Smooth muscle cell (in vitro differentiated cells): Measurements from ENCODE around the gene ELMO1. TPM values are rescaled to one million over a fixed set of nuclear protein-coding genes. Genes with fewer than 3 reads are reported as not detected.

Experiments used
- DNase-seq: peaks from one replicate; lab custom pipeline; 2025; ENCODE audit not compliant: unreplicated experiment; lab: John Stamatoyannopoulos, UW
- H2AFZ ChIP-seq: fragments of 200-600 bp; sonication (generic); 2 replicates; pipeline ENCODE4 v1.6.0; 2016; ENCODE audit warnings: antibody characterized with exemption, low read depth, mild to moderate bottlenecking
- H3F3A ChIP-seq: fragments of 200-600 bp; sonication (generic); 2 replicates; pipeline ENCODE4 v1.6.0; 2017; ENCODE audit warnings: antibody characterized with exemption, low read depth
- H3K27ac ChIP-seq: fragments of 200-600 bp; sonication (generic); 2 replicates; pipeline ENCODE4 v1.5.1; 2016; ENCODE audit warnings: low read depth, mild to moderate bottlenecking
- H3K27me3 ChIP-seq: fragments of 200-600 bp; sonication (generic); 2 replicates; pipeline ENCODE4 v1.6.1; 2016; ENCODE audit warnings: low read depth, mild to moderate bottlenecking
- H3K36me3 ChIP-seq: fragments of 200-600 bp; sonication (generic); 2 replicates; pipeline ENCODE4 v1.5.1; 2016; ENCODE audit warnings: low read depth
- H3K4me1 ChIP-seq: fragments of 200-600 bp; sonication (generic); 2 replicates; pipeline ENCODE4 v1.5.1; 2016; ENCODE audit warnings: low read depth
- H3K4me2 ChIP-seq: fragments of 200-600 bp; sonication (generic); 2 replicates; pipeline ENCODE4 v1.6.0; 2016; ENCODE audit warnings: mild to moderate bottlenecking
- H3K4me3 ChIP-seq: fragments of 200-600 bp; sonication (generic); 2 replicates; pipeline ENCODE4 v1.5.1; 2016; ENCODE audit warnings: mild to moderate bottlenecking
- H3K79me2 ChIP-seq: fragments of 200-600 bp; sonication (generic); 2 replicates; pipeline ENCODE4 v1.6.0; 2016; ENCODE audit warnings: low read depth, mild to moderate bottlenecking
- H3K9ac ChIP-seq: fragments of 200-600 bp; sonication (generic); 2 replicates; pipeline ENCODE4 v1.6.0; 2016; ENCODE audit warnings: low read depth
- H3K9me3 ChIP-seq: fragments of 200-600 bp; sonication (generic); replicated peaks from 2 replicates; pipeline ENCODE4 v1.5.1; 2016; ENCODE audit warnings: low read depth
- H4K20me1 ChIP-seq: fragments of 200-600 bp; sonication (generic); 2 replicates; pipeline ENCODE4 v1.6.0; 2016; ENCODE audit warnings: low read depth
- WGBS: methylation state at CpG from one replicate; pipeline ENCODE4 v1.1.7; 2016; ENCODE audit warnings: low lambda C conversion rate; 5-methylcytosine and 5-hydroxymethylcytosine counted together
- polyA plus RNA-seq: library from polyadenylated mRNA; unstranded; fragments of >200 nt; fragmentation: Nextera tagmentation; extraction: Ambion mirVana; gene quantifications from 2 replicates; pipeline ENCODE4 v1.2.1, GENCODE V29; 2016
- total RNA-seq: library from RNA; depleted of rRNA; stranded (reverse); fragments of >200 nt; gene quantifications from 2 replicates; pipeline ENCODE4 v1.2.3, GENCODE V29; 2014
- TF ChIP-seq, protein P1 (sequence below): fragments of 200-600 bp; sonication (generic); IDR thresholded peaks from 2 replicates; pipeline ENCODE4 v1.5.1; 2017; ENCODE audit warnings: borderline replicate concordance, mild to moderate bottlenecking, antibody characterized with exemption; ENCODE audit not compliant: insufficient read depth, poor library complexity, severe bottlenecking

The ELMO1 gene
- total and polyA plus RNA-seq, 2 experiments from 2014 or later = 8.2 to 36.0 TPM

DNA sequence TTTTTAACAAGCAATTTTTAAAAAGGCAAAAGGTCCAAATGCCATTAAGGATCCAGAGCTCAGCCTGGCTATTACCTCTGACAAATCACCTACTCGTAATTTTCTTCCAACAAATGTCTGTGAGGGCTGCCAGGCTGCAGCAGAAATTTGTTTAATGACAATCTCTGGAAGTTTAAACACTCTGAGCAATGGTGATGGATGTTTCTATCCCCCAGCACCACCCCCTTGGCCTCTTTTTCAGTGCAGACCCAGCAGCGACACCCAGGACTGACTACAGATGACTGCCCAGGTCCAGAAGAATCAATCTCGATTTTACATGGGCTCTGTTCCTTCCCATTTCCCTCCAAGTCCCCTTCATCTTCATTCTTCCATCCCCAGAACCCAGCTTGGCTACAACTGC, 523.0 kb downstream of the ELMO1 start:
- H3K79me2 ChIP-seq = no peaks in the 10 kb centered on the region
- H3K4me3 ChIP-seq = no peak overlapping the region
- H4K20me1 ChIP-seq = no peaks in the 10 kb centered on the region
- H3K27me3 ChIP-seq = no peaks in the 10 kb centered on the region
- H3K4me1 ChIP-seq = no peaks in the 10 kb centered on the region
- H3K27ac ChIP-seq = no peak overlapping the region
- 77% methylated on average over 3 of the region's 3 CpGs for WGBS
- no peaks in the 10 kb centered on the region for H3K36me3 ChIP-seq
- no peak overlapping the region for H3K9ac ChIP-seq
- H3K4me2 ChIP-seq = no peak overlapping the region
- H3K9me3 ChIP-seq = no peaks in the 10 kb centered on the region
- H2AFZ ChIP-seq = no peak overlapping the region
- DNase-seq = no peak
- no peaks in the 10 kb centered on the region for H3F3A ChIP-seq
- TF ChIP-seq, protein P1, sequence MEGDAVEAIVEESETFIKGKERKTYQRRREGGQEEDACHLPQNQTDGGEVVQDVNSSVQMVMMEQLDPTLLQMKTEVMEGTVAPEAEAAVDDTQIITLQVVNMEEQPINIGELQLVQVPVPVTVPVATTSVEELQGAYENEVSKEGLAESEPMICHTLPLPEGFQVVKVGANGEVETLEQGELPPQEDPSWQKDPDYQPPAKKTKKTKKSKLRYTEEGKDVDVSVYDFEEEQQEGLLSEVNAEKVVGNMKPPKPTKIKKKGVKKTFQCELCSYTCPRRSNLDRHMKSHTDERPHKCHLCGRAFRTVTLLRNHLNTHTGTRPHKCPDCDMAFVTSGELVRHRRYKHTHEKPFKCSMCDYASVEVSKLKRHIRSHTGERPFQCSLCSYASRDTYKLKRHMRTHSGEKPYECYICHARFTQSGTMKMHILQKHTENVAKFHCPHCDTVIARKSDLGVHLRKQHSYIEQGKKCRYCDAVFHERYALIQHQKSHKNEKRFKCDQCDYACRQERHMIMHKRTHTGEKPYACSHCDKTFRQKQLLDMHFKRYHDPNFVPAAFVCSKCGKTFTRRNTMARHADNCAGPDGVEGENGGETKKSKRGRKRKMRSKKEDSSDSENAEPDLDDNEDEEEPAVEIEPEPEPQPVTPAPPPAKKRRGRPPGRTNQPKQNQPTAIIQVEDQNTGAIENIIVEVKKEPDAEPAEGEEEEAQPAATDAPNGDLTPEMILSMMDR = no peak

DNA sequence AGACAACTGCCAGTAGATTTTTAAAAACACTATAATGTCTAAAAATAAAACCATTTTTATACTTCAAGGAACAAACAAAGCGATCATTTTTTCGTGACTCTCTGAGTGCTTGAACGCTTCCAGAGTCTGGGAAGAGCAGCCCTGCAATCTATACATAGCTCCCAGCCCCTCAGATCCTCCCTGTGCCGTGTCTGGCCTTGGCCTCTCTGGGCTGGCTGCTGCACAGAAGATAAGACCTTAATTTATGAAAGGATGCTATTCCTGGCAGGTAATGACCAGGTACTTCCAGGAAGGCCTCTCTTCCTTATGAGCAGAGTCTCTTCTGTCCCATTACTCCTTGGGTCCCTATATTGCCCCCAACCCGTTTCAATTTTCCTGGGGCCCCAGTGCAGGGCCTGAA, 523.5 kb downstream of the ELMO1 start:
- Histone ChIP-seq H3K4me2 (no peak overlapping the region), H4K20me1 (no peaks in the 10 kb centered on the region), H3F3A (no peaks in the 10 kb centered on the region), H3K9ac (no peak overlapping the region), H3K36me3 (no peaks in the 10 kb centered on the region), H3K4me1 (no peaks in the 10 kb centered on the region), H3K79me2 (no peaks in the 10 kb centered on the region), H2AFZ (no peak overlapping the region), H3K27ac (no peak overlapping the region), H3K9me3 (no peaks in the 10 kb centered on the region), H3K4me3 (no peak overlapping the region), H3K27me3 (no peaks in the 10 kb centered on the region)
- 83% methylated on average over 5 of the region's 5 CpGs for WGBS
- no peak for DNase-seq
- TF ChIP-seq, protein P1 = no peak

DNA sequence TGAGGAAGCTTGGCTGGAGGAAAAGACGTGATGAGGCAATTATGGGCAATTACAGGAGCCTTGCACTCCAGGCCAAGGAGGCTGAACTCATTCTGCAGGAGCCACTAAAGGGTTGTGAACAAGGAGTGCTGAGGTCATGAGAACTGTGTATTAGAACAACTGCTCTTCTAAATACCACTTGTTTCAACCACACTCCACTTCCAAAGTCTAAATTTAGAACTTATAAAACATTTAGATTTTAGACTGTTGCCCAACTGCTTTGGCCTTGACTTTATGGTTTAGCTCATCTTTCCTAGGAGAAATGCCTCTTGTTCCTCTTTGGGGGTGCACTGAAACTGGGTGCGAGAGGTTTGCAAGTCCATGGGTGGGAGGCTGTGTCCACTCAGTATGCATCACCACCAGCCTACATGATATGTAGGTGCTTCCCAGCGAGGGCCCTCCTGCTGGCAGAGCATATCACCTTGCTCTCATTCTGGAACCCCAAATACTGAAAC, 524.7 kb downstream of the ELMO1 start:
- Histone ChIP-seq H3K79me2 (no peaks in the 10 kb centered on the region), H3K27ac (no peak overlapping the region), H3K4me3 (no peak overlapping the region), H2AFZ (no peak overlapping the region), H4K20me1 (no peaks in the 10 kb centered on the region), H3K36me3 (no peaks in the 10 kb centered on the region), H3K9ac (no peak overlapping the region), H3K9me3 (no peaks in the 10 kb centered on the region), H3F3A (no peaks in the 10 kb centered on the region), H3K4me1 (no peaks in the 10 kb centered on the region), H3K4me2 (no peak overlapping the region), H3K27me3 (no peaks in the 10 kb centered on the region)
- TF ChIP-seq, protein P1 = no peak
- no peak for DNase-seq
- WGBS = 80% methylated on average over 3 of the region's 3 CpGs

DNA sequence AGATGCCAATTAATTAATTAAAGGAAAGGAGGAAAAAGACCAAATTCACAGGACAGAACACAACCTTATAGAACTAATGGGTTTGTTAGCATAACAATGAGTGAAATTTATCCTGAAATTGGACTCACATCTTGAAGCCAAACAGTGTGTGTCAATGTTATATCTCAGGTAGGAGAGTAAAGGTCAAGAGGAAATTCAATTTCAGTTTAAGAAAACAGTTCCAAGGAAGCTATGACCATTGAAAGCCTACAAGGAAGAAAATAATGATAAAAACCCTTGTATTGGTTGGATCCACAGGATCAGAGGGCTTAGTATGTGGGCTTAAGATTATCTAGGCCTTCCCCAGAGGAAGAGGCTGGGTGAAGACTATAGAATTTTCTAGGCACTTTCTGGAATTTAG, 525.5 kb downstream of the ELMO1 start:
- no peak overlapping the region for H3K4me3 ChIP-seq
- H3K79me2 ChIP-seq = no peaks in the 10 kb centered on the region
- no peak overlapping the region for H3K27ac ChIP-seq
- no peaks in the 10 kb centered on the region for H3K27me3 ChIP-seq
- H4K20me1 ChIP-seq = no peaks in the 10 kb centered on the region
- TF ChIP-seq, protein P1 = no peak
- H3K9me3 ChIP-seq = no peaks in the 10 kb centered on the region
- H3K9ac ChIP-seq = no peak overlapping the region
- H2AFZ ChIP-seq = no peak overlapping the region
- no peaks in the 10 kb centered on the region for H3K36me3 ChIP-seq
- no peak overlapping the region for H3K4me2 ChIP-seq
- DNase-seq = no peak
- H3F3A ChIP-seq = no peaks in the 10 kb centered on the region
- no peaks in the 10 kb centered on the region for H3K4me1 ChIP-seq
